Skeletal muscle tissue (tissue), 4 donors: Measurements from ENCODE around the gene CYBC1. TPM values are rescaled to one million over a fixed set of nuclear protein-coding genes. Genes with fewer than 3 reads are reported as not detected.

Source experiments
- H3K27ac ChIP-seq: one replicate; pipeline ENCODE4 v1.7.0; 2013; ENCODE audit warnings: mild to moderate bottlenecking, low read depth, low read length, inconsistent platforms
- H3K27me3 ChIP-seq, 3 donors: one replicate each; pipeline ENCODE4 v1.7.0; 2013; ENCODE audit warnings: low read length in 3 of 3; ENCODE audit not compliant: control insufficient read depth in 3 of 3, insufficient read depth in 3 of 3
- H3K36me3 ChIP-seq, 3 donors: one replicate each; pipeline ENCODE4 v1.7.0; 2013; ENCODE audit warnings: low read length in 3 of 3; ENCODE audit not compliant: control insufficient read depth in 3 of 3, insufficient read depth in 3 of 3
- H3K4me1 ChIP-seq, 3 donors: one replicate each; pipeline ENCODE4 v1.7.0; 2013; ENCODE audit warnings: low read length in 3 of 3, mild to moderate bottlenecking in 3 of 3; ENCODE audit not compliant: control insufficient read depth in 3 of 3, insufficient read depth in 3 of 3
- H3K4me3 ChIP-seq, 3 donors: one replicate each; pipeline ENCODE4 v1.7.0; 2013; ENCODE audit warnings: low read length in 3 of 3
- H3K9ac ChIP-seq, 3 donors: one replicate each; pipeline ENCODE4 v1.7.0; 2013; ENCODE audit warnings: low read length in 3 of 3, mild to moderate bottlenecking in 3 of 3, moderate library complexity in 2 of 3, low read depth in 1 of 3
- H3K9me3 ChIP-seq, 3 donors: one replicate each; pipeline ENCODE4 v1.7.0; 2013; ENCODE audit warnings: low read length in 3 of 3; ENCODE audit not compliant: control insufficient read depth in 3 of 3
- total RNA-seq: library from RNA; depleted of rRNA; stranded (reverse); fragments of >200 nt; gene quantifications from one replicate; pipeline ENCODE4 v1.2.3, GENCODE V29; 2014
- donor health status: Osteomylitis.

CYBC1 gene
- 15.1 TPM for total RNA-seq

GRCh38 chr17:82450357-82451106 is at the start of gene CYBC1:
Gene CYBC1, minus strand, starts transcription at chr17:82450752. Its CDS starts 1,498 bp downstream, at chr17:82449254.
- Histone ChIP-seq H3K9me3 (no peaks in the 10 kb centered on the region), H3K27ac (peak within 1 kb of the TSS; percentile 78), H3K36me3 (peaks cover 0 to 4% (median 0%) of the 10 kb centered on the region in 3 donors), H3K9ac (peak within 1 kb of the TSS; percentile 83 to 86 (median 86)), H3K4me3 (peak within 1 kb of the TSS; percentile 84 to 90 (median 88)), H3K27me3 (no peaks in the 10 kb centered on the region), H3K4me1 (peaks cover 20 to 31% (median 20%) of the 10 kb centered on the region in 3 donors)

GRCh38 chr17:82497483-82498405 is 47.2 kb upstream of the CYBC1 start:
- peaks cover 12 to 23% (median 16%) of the 10 kb centered on the region in 3 donors for H3K4me1 ChIP-seq
- H3K27me3 ChIP-seq: peaks cover 0 to 3% (median 0%) of the 10 kb centered on the region in 3 donors
- peak overlapping the region; percentile 69 for H3K27ac ChIP-seq
- peak overlapping the region; percentile 74 to 84 (median 77) for H3K9ac ChIP-seq
- no peaks in the 10 kb centered on the region for H3K9me3 ChIP-seq
- no peaks in the 10 kb centered on the region for H3K36me3 ChIP-seq
- peak overlapping the region; percentile 61 to 79 (median 72) for H3K4me3 ChIP-seq

GRCh38 chr17:82496529-82497434 is 46.2 kb upstream of the CYBC1 start:
- Histone ChIP-seq H3K36me3 (no peaks in the 10 kb centered on the region), H3K9ac (peak overlapping the region; percentile 70 to 87 (median 73)), H3K4me3 (peak overlapping the region; percentile 68 to 83 (median 77)), H3K4me1 (peaks cover 12 to 23% (median 16%) of the 10 kb centered on the region in 3 donors), H3K27ac (peak overlapping the region; percentile 57), H3K9me3 (no peaks in the 10 kb centered on the region), H3K27me3 (no peaks in the 10 kb centered on the region)

GRCh38 chr17:82495844-82496528 is 45.4 kb upstream of the CYBC1 start:
- no peak overlapping the region for H3K27ac ChIP-seq
- H3K27me3 ChIP-seq: no peaks in the 10 kb centered on the region
- H3K4me3 ChIP-seq: peak overlapping the region in 1 of 3 donors; percentile 83

GRCh38 chr17:82494236-82495055 is 43.9 kb upstream of the CYBC1 start:
- Histone ChIP-seq H3K9ac (peak overlapping the region in 2 of 3 donors; percentile 25 to 36), H3K4me1 (peaks cover 12 to 23% (median 16%) of the 10 kb centered on the region in 3 donors), H3K27ac (no peak overlapping the region), H3K36me3 (no peaks in the 10 kb centered on the region), H3K9me3 (no peaks in the 10 kb centered on the region), H3K4me3 (no peak overlapping the region), H3K27me3 (no peaks in the 10 kb centered on the region)

More at GRCh38 chr17:82495844-82496528, 45.4 kb upstream of the CYBC1 start:
- Histone ChIP-seq H3K4me1 (peaks cover 12 to 23% (median 16%) of the 10 kb centered on the region in 3 donors), H3K36me3 (no peaks in the 10 kb centered on the region), H3K9ac (peak overlapping the region in 1 of 3 donors; percentile 87), H3K9me3 (no peaks in the 10 kb centered on the region)

- Histone ChIP-seq H3K9ac (no peak overlapping the region), H3K4me1 (peaks cover 16 to 33% (median 21%) of the 10 kb centered on the region in 3 donors), H3K4me3 (no peak overlapping the region), H3K27me3 (no peaks in the 10 kb centered on the region), H3K27ac (no peak overlapping the region), H3K9me3 (no peaks in the 10 kb centered on the region), H3K36me3 (peaks cover 0 to 2% (median 0%) of the 10 kb centered on the region in 3 donors)
Observed at GRCh38 chr17:82493226-82493781, 42.8 kb upstream of the CYBC1 start.

- Histone ChIP-seq H3K27me3 (no peaks in the 10 kb centered on the region), H3K9ac (no peak overlapping the region), H3K9me3 (no peaks in the 10 kb centered on the region)
Observed at GRCh38 chr17:82492643-82493225, 42.2 kb upstream of the CYBC1 start.

GRCh38 chr17:82491533-82491932 is 41.0 kb upstream of the CYBC1 start:
- no peak overlapping the region for H3K27ac ChIP-seq

More at GRCh38 chr17:82492643-82493225, 42.2 kb upstream of the CYBC1 start:
- Histone ChIP-seq H3K4me1 (peaks cover 16 to 34% (median 21%) of the 10 kb centered on the region in 3 donors), H3K4me3 (no peak overlapping the region), H3K36me3 (peaks cover 0 to 2% (median 0%) of the 10 kb centered on the region in 3 donors), H3K27ac (no peak overlapping the region)

More at GRCh38 chr17:82491533-82491932, 41.0 kb upstream of the CYBC1 start:
- H3K4me1 ChIP-seq: peaks cover 14 to 29% (median 17%) of the 10 kb centered on the region in 3 donors
- no peak overlapping the region for H3K9ac ChIP-seq
- no peaks in the 10 kb centered on the region for H3K27me3 ChIP-seq
- peaks cover 4 to 6% (median 5%) of the 10 kb centered on the region in 3 donors for H3K36me3 ChIP-seq
- no peak overlapping the region for H3K4me3 ChIP-seq
- H3K9me3 ChIP-seq: no peaks in the 10 kb centered on the region
